DOHH2 (cell line): ENCODE data around the gene MAP4K2.

Experiments
- CTCF ChIP-seq: fragments of 200-600 bp; sonication (generic); IDR thresholded peaks from one replicate; pipeline ENCODE4 v1.5.1; 2014; ENCODE audit warnings: antibody characterized with exemption, mild to moderate bottlenecking, low read depth, low read length; ENCODE audit not compliant: poor library complexity, severe bottlenecking
- EZH2phosphoT487 ChIP-seq: fragments of 200-600 bp; sonication (generic); IDR thresholded peaks from 2 replicates; pipeline ENCODE4 v1.6.1; 2017; ENCODE audit warnings: borderline replicate concordance, mild to moderate bottlenecking, antibody characterized with exemption, low read length, moderate library complexity, mixed read lengths

- TF ChIP-seq CTCF, result no peak
- no peak for TF ChIP-seq EZH2phosphoT487
Measured at GRCh38 chr11:64790205-64791095, 12.6 kb downstream of the MAP4K2 start.
